ENCODE data around the gene RDH11. TPM values are rescaled to one million over a fixed set of nuclear protein-coding genes. Genes with fewer than 3 reads are reported as not detected.

The RDH11 gene
- total RNA-seq, 6 donors from 2014 or later = 42.8 to 61.1 (median 49.4) TPM

DNA sequence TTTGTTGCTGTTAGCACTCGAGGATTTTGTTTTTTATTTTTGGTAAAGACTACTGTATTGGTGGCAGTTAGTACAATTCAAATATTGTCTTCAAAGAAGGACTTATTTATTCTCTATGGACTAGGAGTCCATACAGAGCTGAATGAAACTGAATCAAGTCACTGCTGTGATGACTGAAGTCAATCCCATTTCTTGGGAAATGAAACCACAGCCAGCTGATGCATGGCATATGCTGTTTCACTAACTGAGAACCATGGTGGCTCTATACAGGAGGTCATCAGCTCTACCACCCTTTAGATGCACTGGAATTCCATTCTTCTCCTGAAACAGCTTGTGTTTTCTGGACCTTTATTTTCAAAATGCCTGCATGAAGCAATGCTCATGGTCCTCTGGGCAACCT lies 43.4 kb downstream of the RDH11 start:
- ATAC-seq (ENCODE audit: low FRiP score in 2 of 2) = no peak
- no peak for DNase-seq
- TF ChIP-seq POLR2AphosphoS5 (IDR thresholded peaks at IDR 0.05) (no peak), POLR2A (IDR thresholded peaks at IDR 0.05) (no peak), EP300 (IDR thresholded peaks at IDR 0.05) (no peak)
- TF ChIP-seq, protein P1, sequence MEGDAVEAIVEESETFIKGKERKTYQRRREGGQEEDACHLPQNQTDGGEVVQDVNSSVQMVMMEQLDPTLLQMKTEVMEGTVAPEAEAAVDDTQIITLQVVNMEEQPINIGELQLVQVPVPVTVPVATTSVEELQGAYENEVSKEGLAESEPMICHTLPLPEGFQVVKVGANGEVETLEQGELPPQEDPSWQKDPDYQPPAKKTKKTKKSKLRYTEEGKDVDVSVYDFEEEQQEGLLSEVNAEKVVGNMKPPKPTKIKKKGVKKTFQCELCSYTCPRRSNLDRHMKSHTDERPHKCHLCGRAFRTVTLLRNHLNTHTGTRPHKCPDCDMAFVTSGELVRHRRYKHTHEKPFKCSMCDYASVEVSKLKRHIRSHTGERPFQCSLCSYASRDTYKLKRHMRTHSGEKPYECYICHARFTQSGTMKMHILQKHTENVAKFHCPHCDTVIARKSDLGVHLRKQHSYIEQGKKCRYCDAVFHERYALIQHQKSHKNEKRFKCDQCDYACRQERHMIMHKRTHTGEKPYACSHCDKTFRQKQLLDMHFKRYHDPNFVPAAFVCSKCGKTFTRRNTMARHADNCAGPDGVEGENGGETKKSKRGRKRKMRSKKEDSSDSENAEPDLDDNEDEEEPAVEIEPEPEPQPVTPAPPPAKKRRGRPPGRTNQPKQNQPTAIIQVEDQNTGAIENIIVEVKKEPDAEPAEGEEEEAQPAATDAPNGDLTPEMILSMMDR (IDR thresholded peaks at IDR 0.05) = no peak
- WGBS, 2 donors = 85 to 93% methylated on average over 1 of the region's 1 CpG
- Histone ChIP-seq H3K36me3 (peaks cover 23 to 98% (median 78%) of the 10 kb centered on the region in 4 donors), H3K27me3 (no peaks in the 10 kb centered on the region), H3K27ac (no peak overlapping the region), H3K4me3 (no peak overlapping the region), H3K9me3 (no peaks in the 10 kb centered on the region), H3K4me1 (no peaks in the 10 kb centered on the region)

DNA sequence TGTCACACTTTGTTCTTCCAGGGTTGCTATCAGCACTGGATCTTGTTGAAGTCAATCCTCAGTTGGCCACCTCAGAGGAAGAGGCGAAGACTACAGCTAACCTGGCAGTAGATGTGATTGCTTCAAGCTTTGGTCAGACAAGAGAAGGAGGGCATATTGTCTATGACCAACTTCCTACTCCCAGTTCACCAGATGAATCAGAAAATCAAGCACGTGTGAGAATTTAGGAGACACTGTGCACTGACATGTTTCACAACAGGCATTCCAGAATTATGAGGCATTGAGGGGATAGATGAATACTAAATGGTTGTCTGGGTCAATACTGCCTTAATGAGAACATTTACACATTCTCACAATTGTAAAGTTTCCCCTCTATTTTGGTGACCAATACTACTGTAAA lies 44.9 kb downstream of the RDH11 start:
- Histone ChIP-seq H3K4me3 (no peak overlapping the region), H3K9me3 (no peaks in the 10 kb centered on the region), H3K27ac (no peak overlapping the region), H3K36me3 (peaks cover 22 to 97% (median 67%) of the 10 kb centered on the region in 4 donors), H3K4me1 (no peaks in the 10 kb centered on the region), H3K27me3 (no peaks in the 10 kb centered on the region)
- TF ChIP-seq POLR2AphosphoS5 (IDR thresholded peaks at IDR 0.05) (no peak), EP300 (IDR thresholded peaks at IDR 0.05) (no peak), POLR2A (IDR thresholded peaks at IDR 0.05) (no peak)
- TF ChIP-seq, protein P1 (IDR thresholded peaks at IDR 0.05) = no peak
- 83 to 88% methylated on average over 2 of the region's 2 CpGs for WGBS, 2 donors
- ATAC-seq (ENCODE audit: low FRiP score in 2 of 2) (no peak), DNase-seq (no peak)

DNA sequence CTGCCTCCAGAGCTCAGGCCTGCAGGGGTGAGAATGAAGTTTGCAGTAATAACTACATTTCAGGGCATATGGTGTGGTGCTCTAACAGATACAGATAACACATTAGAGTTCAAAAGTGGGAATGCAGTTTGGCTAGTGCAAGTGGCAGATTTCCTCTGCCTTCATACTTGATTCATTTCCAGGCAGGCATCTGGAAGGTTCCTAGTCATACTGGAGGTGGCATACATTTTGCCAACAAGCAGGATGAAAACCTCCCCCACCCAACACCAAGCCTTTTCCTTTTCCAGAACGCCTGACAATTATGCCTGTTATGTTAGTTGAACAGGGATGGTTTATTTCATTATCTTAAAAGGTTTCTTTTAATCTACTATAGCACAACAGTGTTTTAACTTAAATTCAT lies 45.4 kb downstream of the RDH11 start:
- Histone ChIP-seq H3K4me3 (no peak overlapping the region), H3K9me3 (no peaks in the 10 kb centered on the region), H3K4me1 (no peaks in the 10 kb centered on the region), H3K36me3 (peaks cover 17 to 95% (median 65%) of the 10 kb centered on the region in 4 donors), H3K27me3 (no peaks in the 10 kb centered on the region), H3K27ac (no peak overlapping the region)
- WGBS, 2 donors = 80 to 87% methylated on average over 1 of the region's 1 CpG
- TF ChIP-seq, protein P1 (IDR thresholded peaks at IDR 0.05) = no peak
- TF ChIP-seq POLR2AphosphoS5 (IDR thresholded peaks at IDR 0.05) (no peak), EP300 (IDR thresholded peaks at IDR 0.05) (no peak), POLR2A (IDR thresholded peaks at IDR 0.05) (no peak)
- DNase-seq (no peak), ATAC-seq (ENCODE audit: low FRiP score in 2 of 2) (no peak)

DNA sequence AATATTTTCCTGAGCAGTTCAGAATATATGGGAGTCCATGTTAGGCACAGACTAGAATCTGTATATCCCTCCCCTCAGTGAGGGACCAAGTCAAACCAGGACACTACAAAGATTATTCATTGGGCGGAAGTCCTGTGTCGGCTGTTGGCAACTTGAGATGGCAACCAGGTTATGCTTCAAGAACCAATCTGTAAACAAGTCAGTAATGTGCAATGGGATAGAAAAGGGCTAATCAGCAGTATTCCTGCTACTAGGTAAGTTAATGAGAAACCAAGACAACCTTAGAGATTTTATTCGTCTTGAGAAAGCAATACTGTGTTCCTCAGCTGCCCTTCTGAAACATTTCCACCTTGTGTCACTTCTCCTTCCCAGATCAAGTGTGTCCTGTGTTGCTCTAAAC lies 49.4 kb downstream of the RDH11 start:
- Histone ChIP-seq H3K4me1 (no peaks in the 10 kb centered on the region), H3K9me3 (no peaks in the 10 kb centered on the region), H3K4me3 (no peak overlapping the region), H3K27me3 (no peaks in the 10 kb centered on the region), H3K36me3 (peaks cover 14 to 55% (median 30%) of the 10 kb centered on the region in 4 donors), H3K27ac (no peak overlapping the region)
- WGBS, 2 donors = 98 to 99% methylated on average over 3 of the region's 3 CpGs
- TF ChIP-seq EP300 (IDR thresholded peaks at IDR 0.05) (no peak), POLR2AphosphoS5 (IDR thresholded peaks at IDR 0.05) (no peak), POLR2A (IDR thresholded peaks at IDR 0.05) (no peak)
- TF ChIP-seq, protein P1 (IDR thresholded peaks at IDR 0.05) = no peak
- no peak for DNase-seq
- no peak for ATAC-seq (ENCODE audit: low FRiP score in 2 of 2)

DNA sequence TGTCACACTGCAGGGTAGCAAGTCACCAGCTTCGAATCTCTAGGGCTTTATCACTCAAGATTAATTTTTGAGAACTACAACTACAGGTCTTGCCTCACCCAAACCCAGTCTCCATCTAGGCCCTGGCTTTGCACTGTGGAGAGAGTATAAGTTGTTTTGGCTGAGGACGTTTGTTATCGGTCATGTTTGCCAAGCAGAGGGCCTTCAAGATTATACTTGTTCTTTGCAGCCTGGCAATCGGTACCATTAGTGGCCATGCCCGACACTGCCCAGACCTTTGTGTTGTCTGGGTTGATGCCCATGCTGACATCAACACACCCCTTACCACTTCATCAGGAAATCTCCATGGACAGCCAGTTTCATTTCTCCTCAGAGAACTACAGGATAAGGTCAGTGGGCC lies 50.1 kb downstream of the RDH11 start:
- TF ChIP-seq POLR2AphosphoS5 (IDR thresholded peaks at IDR 0.05) = no peak
- no peak for TF ChIP-seq EP300 (IDR thresholded peaks at IDR 0.05)
- TF ChIP-seq POLR2A (IDR thresholded peaks at IDR 0.05) = no peak
- TF ChIP-seq, protein P1 (IDR thresholded peaks at IDR 0.05) = no peak
- 86 to 95% methylated on average over 5 of the region's 5 CpGs for WGBS, 2 donors
- Histone ChIP-seq H3K4me3 (no peak overlapping the region), H3K27ac (no peak overlapping the region), H3K4me1 (no peaks in the 10 kb centered on the region), H3K9me3 (no peaks in the 10 kb centered on the region), H3K36me3 (peaks cover 11 to 48% (median 24%) of the 10 kb centered on the region in 4 donors), H3K27me3 (no peaks in the 10 kb centered on the region)
- DNase-seq (no peak), ATAC-seq (ENCODE audit: low FRiP score in 2 of 2) (no peak)

All from upper lobe of left lung (tissue), 6 donors.